K562 (cell line): ENCODE measurements around the gene MALRD1. TPM values are rescaled to one million over a fixed set of nuclear protein-coding genes. Genes with fewer than 3 reads are reported as not detected.

Experiments
- ATAC-seq: fragments of 200-7000 bp; cut with Tn5 transposase; 3 replicates; pipeline ENCODE4 v1.9.1; 2020; ENCODE audit warnings: moderate library complexity
- BruUV-seq: library from RNA; stranded (reverse); fragments of 400-500 nt; replicated peaks from 2 replicates; lab custom pipeline; 2021; lab: Mats Ljungman, UMichigan
- CTCF ChIA-PET: fragments of 300-600 bp; formaldehyde crosslinking; extraction: SDS; loops from one replicate; lab custom pipeline; 2021; ENCODE audit warnings: low intra/inter-chr PET ratio; lab: Yijun Ruan, JAX
- POLR2A ChIA-PET: fragments of 300-600, 350-650 bp; sonication (Branson Sonifier 250); formaldehyde crosslinking; extraction: SDS; loops from one replicate; lab custom pipeline; 2021; ENCODE audit warnings: antibody characterized with exemption, inconsistent platforms; lab: Yijun Ruan, JAX
- DNase-seq, 4 experiments: peaks; one replicate each; pipeline versions ENCODE4 v3.0.0 to v3.0.0-alpha.2; 2011 to 2018; ENCODE audit warnings: low spot score in 3 of 4, mixed read lengths in 3 of 4; ENCODE audit errors: extremely low read depth in 1 of 4
- FAIRE-seq: peaks from 2 replicates; lab custom pipeline; 2011; peaks lifted over from hg19 to GRCh38; lab: Jason Lieb, UNC
- H2AFZ ChIP-seq: 2 replicates; pipeline ENCODE4 v1.6.0; 2011; ENCODE audit warnings: low read depth, low read length, control low read depth, inconsistent platforms
- H3K27ac ChIP-seq: fragments of 200-600 bp; 3 replicates; pipeline ENCODE4 v1.8.0; 2011; ENCODE audit warnings: low read depth, mild to moderate bottlenecking, control low read depth, inconsistent platforms, low read length, moderate library complexity, mixed read lengths; ENCODE audit errors: extremely low read depth
- H3K27me3 ChIP-seq, 2 experiments: fragments of 300-600 bp in 1 of 2; 2 replicates in 1 of 2; 3 replicates in 1 of 2; pipeline versions ENCODE4 v1.6.0 to v1.8.0; 2011; ENCODE audit warnings: inconsistent platforms in 2 of 2, low read length in 2 of 2, mild to moderate bottlenecking in 1 of 2, mixed read lengths in 1 of 2, moderate library complexity in 1 of 2; ENCODE audit not compliant: control insufficient read depth in 2 of 2, insufficient read depth in 2 of 2
- H3K36me3 ChIP-seq: fragments of 300-600 bp; 3 replicates; pipeline ENCODE4 v1.8.0; 2011; ENCODE audit warnings: mild to moderate bottlenecking, low read length, inconsistent platforms; ENCODE audit not compliant: control insufficient read depth, insufficient read depth
- H3K4me1 ChIP-seq, 2 experiments: fragments of 200-600 bp in 1 of 2; replicated peaks in 1 of 2; 2 replicates in 1 of 2; 3 replicates in 1 of 2; pipeline versions ENCODE4 v1.5.1 to v1.8.0; 2011; ENCODE audit warnings: inconsistent platforms in 2 of 2, low read length in 2 of 2, mild to moderate bottlenecking in 1 of 2, mixed read lengths in 1 of 2, moderate library complexity in 1 of 2; ENCODE audit not compliant: control insufficient read depth in 2 of 2, insufficient read depth in 2 of 2
- H3K4me2 ChIP-seq: 2 replicates; pipeline ENCODE4 v1.6.1; 2011; ENCODE audit warnings: low read length, control low read depth, inconsistent platforms, mixed read lengths; ENCODE audit not compliant: insufficient read depth
- H3K4me3 ChIP-seq: fragments of 200-600 bp; sonication (generic), shearing (Covaris generic); 2 replicates; pipeline ENCODE4 v1.5.1; 2016; ENCODE audit warnings: control low read depth, inconsistent platforms
- H3K79me2 ChIP-seq: fragments of 200-600 bp; 3 replicates; pipeline ENCODE4 v1.8.0; 2011; ENCODE audit warnings: low read length, inconsistent platforms; ENCODE audit not compliant: control insufficient read depth, insufficient read depth
- H3K9ac ChIP-seq, 2 experiments: 2 replicates each; pipeline versions ENCODE4 v1.6.0 to v1.6.1; 2011; ENCODE audit warnings: low read depth in 2 of 2, low read length in 2 of 2, control low read depth in 1 of 2, inconsistent platforms in 1 of 2, mild to moderate bottlenecking in 1 of 2, mixed read lengths in 1 of 2; ENCODE audit not compliant: insufficient read depth in 1 of 2
- H3K9me1 ChIP-seq: one replicate; pipeline ENCODE4 v1.6.0; 2011; ENCODE audit warnings: inconsistent platforms, mild to moderate bottlenecking, low read length, moderate library complexity; ENCODE audit not compliant: control insufficient read depth, insufficient read depth
- H3K9me3 ChIP-seq: replicated peaks from 2 replicates; pipeline ENCODE4 v1.5.1; 2011; ENCODE audit warnings: low read depth, low read length, inconsistent platforms; ENCODE audit not compliant: control insufficient read depth, insufficient read depth
- H4K20me1 ChIP-seq: replicated peaks from 2 replicates; pipeline ENCODE4 v1.6.1; 2011; ENCODE audit warnings: low read length, inconsistent platforms, mixed read lengths; ENCODE audit not compliant: control insufficient read depth, insufficient read depth
- TAF1 ChIP-seq: IDR thresholded peaks from 2 replicates; pipeline ENCODE4 v1.6.1; 2011; ENCODE audit warnings: mild to moderate bottlenecking, low read length, moderate library complexity; ENCODE audit not compliant: insufficient read depth, control insufficient read depth, severe bottlenecking; ENCODE audit errors: extremely low read depth
- TFE3 ChIP-seq: fragments of 450-650 bp; formaldehyde crosslinking; IDR thresholded peaks from 2 replicates; pipeline ENCODE4 v1.4.0; 2020; ENCODE audit warnings: mild to moderate bottlenecking, mixed read lengths
- THRAP3 ChIP-seq: fragments of 450-650 bp; IDR thresholded peaks from 2 replicates; pipeline ENCODE4 v1.6.1; 2016; ENCODE audit warnings: mild to moderate bottlenecking, inconsistent platforms, borderline replicate concordance
- ZNF384 ChIP-seq: IDR thresholded peaks from 2 replicates; pipeline ENCODE4 v1.6.1; 2012; ENCODE audit warnings: low read depth, low read length, improper control_type of control experiment
- WGBS: fragments of 100-300 bp; shearing (Covaris generic); methylation state at CpG from one replicate; pipeline ENCODE4 v1.1.6; 2016; ENCODE audit warnings: low coverage, mixed read lengths; ENCODE audit not compliant: insufficient coverage; ENCODE audit errors: missing lambda C conversion rate; 5-methylcytosine and 5-hydroxymethylcytosine counted together
- in situ Hi-C: fragments of 300-500 bp; cut with MboI; formaldehyde crosslinking; loops from 4 replicates; pipeline ENCODE4 v1.15.0; 2018; ENCODE audit warnings: inconsistent platforms, mixed read lengths
- intact Hi-C: fragments of 100-400 bp; cut with micrococcal nuclease; formaldehyde crosslinking; loops from 2 replicates; pipeline ENCODE4 v1.14.2; 2022
- polyA plus RNA-seq, 8 experiments: library from polyadenylated mRNA; depleted of rRNA in 4 of 8; stranded (reverse) in 5 of 8; unstranded in 3 of 8; fragments of >200 nt; fragmentation: Nextera tagmentation in 2 of 8; fragmentation: Illumina TruSeq in 1 of 8; extraction: Ambion mirVana in 2 of 8; extraction: Trizol in 1 of 8; gene quantifications; 2 replicates each; pipeline versions ENCODE4 v1.2.1 to v1.2.3, GENCODE V29; 2011 to 2014; ENCODE audit warnings: inconsistent platforms in 1 of 8, missing spikeins in 1 of 8
- total RNA-seq, 7 experiments: library from RNA; depleted of rRNA in 6 of 7; stranded (reverse); fragments of >200 nt in 6 of 7; fragmentation: Illumina TruSeq in 2 of 7; extraction: Trizol in 2 of 7; gene quantifications; 2 replicates each; pipeline versions ENCODE4 v1.2.1 to v1.2.3, GENCODE V29; 2011 to 2021; ENCODE audit warnings: low replicate concordance in 1 of 7
- TF ChIP-seq, protein P1 (sequence below): fragments of 250-450 bp; sonication (Bioruptor Pico); IDR thresholded peaks from 2 replicates; pipeline ENCODE4 v1.8.0; 2021; ENCODE audit warnings: borderline replicate concordance, mild to moderate bottlenecking, moderate library complexity; ENCODE audit not compliant: poor library complexity, severe bottlenecking

The MALRD1 gene
- total and polyA plus RNA-seq, 9 of the 15 experiments (the other 6 are each of a cell fraction or from before 2014, with no cell fraction given), result not detected

- TF ChIP-seq, protein P1, sequence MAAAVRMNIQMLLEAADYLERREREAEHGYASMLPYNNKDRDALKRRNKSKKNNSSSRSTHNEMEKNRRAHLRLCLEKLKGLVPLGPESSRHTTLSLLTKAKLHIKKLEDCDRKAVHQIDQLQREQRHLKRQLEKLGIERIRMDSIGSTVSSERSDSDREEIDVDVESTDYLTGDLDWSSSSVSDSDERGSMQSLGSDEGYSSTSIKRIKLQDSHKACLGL (CRISPR knock-in tag), result no peak
- no peak for TF ChIP-seq ZNF384
- TF ChIP-seq TAF1, result no peak
These were observed 619.5 kb downstream of the MALRD1 start (continued) for GRCh38 chr10:19668116-19668515.

DNA sequence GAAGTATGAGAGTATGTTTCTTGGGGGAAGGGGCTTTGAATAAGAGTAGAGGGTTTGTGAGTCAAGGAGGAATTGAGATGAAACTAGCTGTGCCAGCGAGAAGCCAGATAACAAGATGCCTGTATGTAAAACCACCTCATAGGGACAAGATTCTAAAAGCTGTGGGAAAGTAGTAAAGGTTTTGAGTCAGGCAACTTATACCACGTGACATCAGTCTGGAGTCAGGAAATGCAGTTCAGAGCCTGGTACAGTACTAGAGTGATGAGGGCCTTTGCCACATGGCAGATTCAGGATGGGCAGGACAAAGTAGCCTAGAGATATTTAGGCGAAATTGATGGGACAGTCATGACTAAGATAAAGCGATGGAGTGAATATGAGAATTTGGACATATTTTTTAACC is 627.5 kb downstream of the MALRD1 start:
- Histone ChIP-seq H3K27ac (no peak overlapping the region), H3K4me1 (no peaks in the 10 kb centered on the region), H2AFZ (no peak overlapping the region), H3K79me2 (no peaks in the 10 kb centered on the region), H3K4me3 (no peak overlapping the region), H3K9ac (no peak overlapping the region), H3K9me1 (no peaks in the 10 kb centered on the region), H3K27me3 (no peaks in the 10 kb centered on the region), H3K9me3 (no peaks in the 10 kb centered on the region), H3K4me2 (no peak overlapping the region), H4K20me1 (no peaks in the 10 kb centered on the region), H3K36me3 (no peaks in the 10 kb centered on the region)
- ChIA-PET POLR2A (no interaction called here), CTCF (no interaction called here)
- no TSS peak for BruUV-seq
- DNase-seq, result no peak
- no peak for FAIRE-seq
- TF ChIP-seq TFE3 (CRISPR knock-in tag) (peak; percentile 63), THRAP3 (no peak)
- intact Hi-C loops, result no loop called here
- ATAC-seq, result no peak
- 0% methylated on average over 4 of the region's 4 CpGs for WGBS
- in situ Hi-C loops, result no loop called here
